GM19455 (cell line): Measurements from ENCODE around the gene TCF4.
A peak's percentile ranks its signal among the peaks of the same experiment; 100 is the strongest.

Source experiments
- ATAC-seq: cut with Tn5 transposase; IDR thresholded peaks from one replicate; pipeline ENCODE4 v1.9.1; 2021; ENCODE audit not compliant: unreplicated experiment

Gene TCF4

DNA sequence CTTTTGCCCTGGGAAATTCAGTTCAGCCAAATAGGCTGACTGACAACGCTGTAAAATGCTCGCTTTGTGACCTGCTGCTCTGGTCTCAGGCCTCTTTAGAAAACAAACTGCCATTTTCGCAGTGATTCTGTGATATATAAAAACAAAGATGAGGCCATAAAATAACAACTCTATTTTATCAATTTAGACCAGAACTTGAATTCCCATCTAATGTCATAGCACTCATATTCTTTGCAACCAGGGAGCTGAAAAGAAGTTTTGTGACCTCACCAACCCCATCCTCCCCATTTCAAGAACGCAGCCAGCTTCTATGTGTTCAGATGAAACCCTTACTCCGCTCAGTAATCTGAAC, 40.3 kb downstream of the TCF4 start:
- no peak for ATAC-seq

DNA sequence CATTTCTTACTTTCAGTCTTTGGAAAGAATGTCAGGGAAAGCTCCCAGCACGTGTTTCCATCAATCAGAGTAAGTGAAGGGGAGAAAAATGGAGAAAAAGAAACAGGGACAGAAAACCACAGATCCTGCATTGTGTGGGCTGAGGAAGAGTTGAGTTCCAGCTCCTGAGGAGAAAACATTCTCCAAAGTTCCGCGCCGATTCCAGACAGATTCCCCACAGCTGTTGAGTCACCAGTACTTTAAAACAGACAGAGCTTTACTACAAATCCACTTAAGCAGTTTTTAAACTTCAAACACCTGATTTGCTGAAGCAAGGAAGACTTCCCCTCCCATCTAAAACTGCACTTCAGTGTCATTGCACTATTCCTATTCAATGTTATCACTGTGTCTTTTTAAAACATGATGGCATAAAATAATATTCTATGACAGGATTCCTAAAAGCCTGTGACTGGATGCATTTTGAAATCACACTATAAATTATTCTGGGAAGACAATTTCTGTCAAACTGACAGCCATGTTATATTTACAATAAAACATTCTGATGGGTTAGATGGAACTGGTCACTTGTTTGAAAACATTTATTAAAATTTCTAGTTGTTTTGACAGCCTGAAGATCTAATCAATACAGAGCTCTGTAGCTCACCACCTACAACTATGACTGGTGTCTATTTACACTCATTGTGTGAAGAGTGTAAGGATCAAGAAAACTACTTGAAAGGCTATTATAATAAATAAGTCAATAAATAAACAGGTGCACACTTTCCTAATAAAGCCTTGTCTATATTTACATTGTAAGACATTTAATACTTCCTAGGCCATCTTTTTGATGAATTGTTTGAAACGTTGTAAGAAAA, 40.9 kb downstream of the TCF4 start:
- no peak for ATAC-seq

DNA sequence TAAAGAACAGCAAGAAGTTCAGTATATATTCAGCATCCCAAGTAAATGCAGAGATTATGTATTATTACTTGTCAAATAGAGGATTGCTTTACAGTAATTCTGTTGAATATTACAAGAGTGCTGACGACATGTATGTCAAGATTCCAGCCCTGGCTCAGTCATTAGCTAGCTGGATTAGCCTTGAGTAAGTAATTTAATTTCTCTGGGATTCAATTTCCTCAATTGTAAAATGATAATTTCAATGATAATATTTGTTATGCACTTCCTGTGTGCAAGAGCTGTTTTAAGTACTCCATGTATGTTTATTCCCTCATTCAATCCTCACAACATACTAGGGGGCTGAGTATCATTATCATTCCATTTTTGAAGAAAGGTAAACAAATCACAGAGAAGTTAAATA, 44.0 kb downstream of the TCF4 start:
- no peak for ATAC-seq

DNA sequence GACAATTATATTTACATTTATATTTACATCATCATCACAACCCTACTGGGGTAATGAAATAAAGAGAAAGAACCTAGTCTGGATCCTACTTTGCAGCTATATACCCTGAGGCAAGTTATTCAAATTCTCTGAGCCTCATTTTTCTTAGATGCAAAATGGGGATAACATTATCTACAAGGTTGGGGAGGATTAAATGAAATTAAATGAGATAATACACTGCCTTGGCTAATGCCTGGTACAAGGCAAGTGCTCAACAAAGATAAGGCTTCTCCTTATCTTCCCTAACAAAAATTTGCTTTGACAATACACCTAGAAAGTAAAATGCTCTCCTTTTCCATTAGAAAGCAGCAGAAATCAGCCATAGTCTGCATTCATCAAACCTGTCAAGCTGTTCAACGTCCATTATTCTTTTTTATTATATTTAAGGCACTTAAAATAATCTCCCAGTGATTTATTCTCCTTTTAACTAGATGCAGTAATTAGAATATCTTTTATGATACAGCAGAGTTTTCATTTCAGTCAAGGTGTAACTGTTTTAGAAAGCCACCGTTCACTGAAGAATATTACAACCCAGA, 44.8 kb downstream of the TCF4 start:
- no peak for ATAC-seq

DNA sequence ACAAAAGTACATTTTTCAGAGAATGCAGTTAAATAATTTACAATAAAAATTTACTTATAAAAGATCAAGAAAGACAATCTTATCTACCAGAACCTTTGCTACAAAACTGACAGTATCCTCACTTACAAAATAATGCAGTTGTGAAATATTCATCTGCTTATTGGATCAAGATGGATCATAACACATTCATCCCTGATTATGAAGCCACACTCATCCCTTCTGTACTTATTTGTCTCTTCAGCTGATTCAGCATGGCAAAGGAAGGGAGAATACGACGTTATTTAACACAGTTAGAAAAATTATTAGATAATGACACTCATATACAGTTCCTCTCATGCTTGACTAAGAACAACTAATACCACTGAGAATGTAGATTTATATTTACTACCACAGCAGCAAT, 46.4 kb downstream of the TCF4 start:
- no peak for ATAC-seq

DNA sequence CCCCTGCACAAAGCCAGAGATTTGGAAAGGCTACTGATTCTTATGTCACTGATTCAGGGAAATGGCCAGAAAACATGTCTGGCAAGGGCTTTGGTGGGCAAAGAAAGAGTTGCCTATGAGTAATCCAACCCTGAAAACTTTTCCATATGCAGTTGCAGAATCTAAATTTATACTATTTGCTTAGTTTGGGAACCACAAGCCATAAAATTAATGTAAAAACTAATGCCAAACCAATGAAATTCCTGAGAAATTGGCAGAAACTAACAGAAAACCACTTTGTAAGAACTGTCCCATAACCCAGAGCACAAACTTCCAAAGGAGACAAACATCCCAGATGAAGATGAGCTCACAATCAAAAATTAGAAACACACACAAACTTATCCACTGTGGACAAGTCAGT, 48.8 kb downstream of the TCF4 start:
- ATAC-seq: no peak

DNA sequence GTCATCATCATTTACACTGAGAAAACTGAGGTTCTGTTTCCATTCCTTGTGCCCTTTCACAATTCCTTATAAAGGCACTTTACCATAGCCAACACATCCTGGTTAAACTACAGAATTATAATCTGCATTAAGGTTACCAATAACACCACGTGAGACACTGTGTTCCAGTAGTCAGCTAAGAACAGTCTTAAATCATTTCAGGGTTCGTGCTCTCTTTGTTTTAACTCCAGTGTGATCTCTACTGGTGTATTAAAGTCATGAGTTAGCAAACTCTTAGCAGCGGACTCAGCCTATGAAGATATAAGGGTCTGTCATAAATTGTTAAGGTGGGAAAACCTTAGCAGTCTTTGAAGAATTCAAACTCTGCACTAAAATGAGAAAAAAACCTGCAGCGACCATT, 53.0 kb downstream of the TCF4 start:
- no peak for ATAC-seq

DNA sequence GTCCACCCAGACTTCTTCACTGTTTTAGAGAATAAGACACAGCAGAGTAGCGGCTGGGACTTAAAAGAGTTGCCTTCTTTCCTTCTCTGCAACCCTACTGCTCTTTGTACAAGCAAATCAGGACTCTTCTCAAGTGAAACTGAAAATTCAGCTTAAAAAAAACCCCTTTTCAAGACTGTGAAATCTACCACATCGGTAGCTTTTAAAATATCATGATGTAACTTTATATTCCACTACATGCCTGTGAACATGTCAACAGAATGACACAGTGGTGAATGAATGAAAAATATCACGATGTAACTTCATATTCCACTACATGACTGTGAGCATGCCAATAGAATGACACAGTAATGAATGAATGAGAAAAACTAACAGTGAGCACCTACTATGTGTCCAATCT, 53.4 kb downstream of the TCF4 start:
- ATAC-seq: no peak

DNA sequence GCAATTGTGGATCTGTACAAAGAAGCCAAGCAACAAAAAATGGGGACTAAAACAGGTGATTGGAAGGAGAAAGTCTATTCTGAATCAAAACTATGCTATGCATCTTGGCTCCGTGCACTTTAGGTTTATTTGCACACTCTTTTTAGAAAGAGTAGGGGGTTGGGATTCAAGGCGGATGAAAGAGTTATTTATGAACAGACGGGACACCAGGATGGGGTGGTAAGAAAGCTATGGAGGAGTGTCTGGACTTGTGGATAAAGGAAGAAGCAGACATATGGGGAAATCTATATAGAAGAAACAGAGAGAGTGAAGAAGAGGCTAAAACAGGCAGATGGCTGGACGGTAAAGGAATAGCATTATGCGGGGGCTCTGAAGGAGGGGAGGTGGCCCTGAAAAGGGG, 57.8 kb downstream of the TCF4 start:
- ATAC-seq: no peak

DNA sequence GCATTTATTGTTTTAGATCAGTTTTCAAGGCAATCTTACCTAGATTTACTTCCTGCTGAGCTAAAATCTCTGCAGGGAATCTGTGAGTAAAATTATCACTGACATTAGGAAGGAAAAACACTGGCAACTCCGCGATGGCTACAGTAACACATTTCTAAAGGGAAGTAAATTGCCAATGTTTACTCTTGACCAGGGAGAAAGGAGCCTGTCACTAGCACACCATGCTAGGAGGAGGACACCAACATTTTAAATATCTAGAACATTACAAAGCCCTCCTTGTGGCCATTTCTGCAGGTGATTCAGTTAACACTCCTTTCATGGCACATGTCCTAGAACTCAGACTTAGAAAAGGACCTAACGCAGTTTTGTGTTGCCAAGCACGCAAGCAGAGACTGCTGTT, 58.4 kb downstream of the TCF4 start:
- no peak for ATAC-seq

DNA sequence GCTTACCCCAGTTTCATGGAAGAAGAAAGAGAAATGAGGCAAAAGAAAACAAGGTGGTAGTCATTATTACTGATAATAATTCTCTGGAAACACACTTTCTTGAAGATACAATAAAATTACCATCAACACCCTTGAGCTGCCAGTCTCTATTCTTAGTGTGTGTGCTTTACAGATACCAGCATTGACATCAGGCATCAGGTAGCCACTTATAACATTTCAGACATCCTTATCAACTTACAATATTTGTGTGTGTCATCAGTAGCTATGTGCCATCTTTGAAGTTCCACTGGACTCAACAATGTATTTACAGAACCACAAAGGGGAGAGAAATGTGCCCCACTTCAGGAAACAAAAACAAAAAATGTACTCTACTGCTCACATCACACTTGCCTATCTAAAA, 62.1 kb downstream of the TCF4 start:
- no peak for ATAC-seq

DNA sequence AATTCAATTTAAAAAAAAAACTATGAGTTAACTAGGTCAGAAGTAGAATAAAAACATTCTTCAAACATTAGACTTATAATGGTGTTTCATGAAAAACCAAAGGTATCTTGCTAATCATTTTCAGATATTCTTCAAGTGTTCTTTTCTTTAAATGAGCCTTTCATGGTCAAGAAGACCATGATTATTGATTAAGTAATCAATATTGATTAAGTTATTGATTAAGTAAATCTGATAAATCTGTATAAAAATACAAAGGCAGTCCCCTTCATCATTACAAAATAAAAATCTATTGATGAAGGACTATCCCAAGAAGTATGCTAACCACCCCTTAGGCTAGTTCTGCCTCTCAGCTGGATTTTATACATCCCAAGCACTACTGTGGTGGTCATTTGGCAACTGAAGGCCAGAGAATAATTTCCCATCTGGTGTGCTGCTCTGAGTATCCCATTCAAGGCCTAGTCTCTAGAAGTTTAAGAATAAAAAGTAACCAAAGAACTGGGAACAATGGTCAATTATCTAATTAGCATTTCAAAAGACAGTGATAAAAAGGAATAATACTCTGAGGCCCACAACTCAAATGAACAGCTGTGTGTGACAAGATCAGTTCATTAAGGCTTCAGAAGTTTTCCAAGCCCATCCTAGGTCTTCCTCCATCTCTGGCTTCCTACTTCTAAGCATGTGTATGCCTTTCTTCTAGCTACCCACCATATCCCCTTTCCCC, 63.5 kb downstream of the TCF4 start:
- ATAC-seq: no peak

DNA sequence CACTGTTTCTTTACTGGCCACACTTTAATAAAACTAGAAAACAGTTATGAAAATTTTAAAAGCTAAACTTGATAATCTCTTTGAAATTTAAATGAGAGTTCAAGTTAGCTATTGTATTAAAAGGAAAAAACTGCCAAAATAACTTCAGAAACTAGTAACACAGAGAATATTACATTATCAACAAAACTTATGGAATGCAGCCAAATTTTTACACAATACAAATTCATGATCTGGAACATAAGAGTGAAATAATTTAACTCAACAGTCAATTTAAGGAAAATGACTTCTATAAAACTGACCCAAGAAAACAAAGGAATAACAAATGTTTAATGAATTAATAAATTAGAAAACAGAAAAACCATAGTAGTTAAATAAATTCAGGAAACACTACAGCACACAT, 65.0 kb downstream of the TCF4 start:
- no peak for ATAC-seq

DNA sequence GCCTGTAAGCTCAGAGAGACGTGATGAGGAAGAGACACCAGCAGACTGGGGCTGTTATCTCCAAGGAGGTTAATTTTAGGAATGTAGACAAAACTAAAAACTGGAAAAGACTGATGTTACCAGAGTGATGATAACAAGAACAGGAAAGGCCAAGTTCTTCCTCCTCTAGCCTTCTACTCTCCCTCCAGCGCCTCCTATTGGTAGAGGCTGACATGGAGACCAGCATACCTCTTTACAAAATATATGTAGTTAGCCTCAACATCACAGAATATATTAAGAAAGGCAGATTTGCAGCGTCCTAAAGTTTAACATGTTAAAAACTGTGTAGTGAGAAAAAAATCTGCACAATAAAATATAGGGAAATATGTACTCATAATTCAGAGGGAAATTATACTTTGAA, 66.0 kb downstream of the TCF4 start:
- peak; percentile 63 for ATAC-seq

DNA sequence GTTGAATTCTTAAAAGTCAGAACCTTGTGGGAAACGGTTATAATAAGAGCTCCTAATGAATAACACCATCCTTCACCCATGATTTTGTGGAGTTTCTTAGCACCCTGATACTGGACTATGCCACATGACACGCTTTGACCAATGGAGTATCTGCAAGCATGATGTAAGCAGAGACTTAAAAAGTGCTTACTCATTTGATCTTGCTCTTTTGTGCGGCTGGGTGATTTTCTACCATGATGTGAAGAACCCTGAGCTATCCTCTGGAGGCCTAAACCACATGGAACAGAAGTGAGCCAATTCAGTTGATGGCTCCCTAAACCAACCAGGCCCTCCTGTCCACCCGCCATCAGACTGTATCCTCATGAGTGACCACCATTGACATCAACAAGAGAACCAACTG, 70.9 kb downstream of the TCF4 start:
- ATAC-seq: no peak

DNA sequence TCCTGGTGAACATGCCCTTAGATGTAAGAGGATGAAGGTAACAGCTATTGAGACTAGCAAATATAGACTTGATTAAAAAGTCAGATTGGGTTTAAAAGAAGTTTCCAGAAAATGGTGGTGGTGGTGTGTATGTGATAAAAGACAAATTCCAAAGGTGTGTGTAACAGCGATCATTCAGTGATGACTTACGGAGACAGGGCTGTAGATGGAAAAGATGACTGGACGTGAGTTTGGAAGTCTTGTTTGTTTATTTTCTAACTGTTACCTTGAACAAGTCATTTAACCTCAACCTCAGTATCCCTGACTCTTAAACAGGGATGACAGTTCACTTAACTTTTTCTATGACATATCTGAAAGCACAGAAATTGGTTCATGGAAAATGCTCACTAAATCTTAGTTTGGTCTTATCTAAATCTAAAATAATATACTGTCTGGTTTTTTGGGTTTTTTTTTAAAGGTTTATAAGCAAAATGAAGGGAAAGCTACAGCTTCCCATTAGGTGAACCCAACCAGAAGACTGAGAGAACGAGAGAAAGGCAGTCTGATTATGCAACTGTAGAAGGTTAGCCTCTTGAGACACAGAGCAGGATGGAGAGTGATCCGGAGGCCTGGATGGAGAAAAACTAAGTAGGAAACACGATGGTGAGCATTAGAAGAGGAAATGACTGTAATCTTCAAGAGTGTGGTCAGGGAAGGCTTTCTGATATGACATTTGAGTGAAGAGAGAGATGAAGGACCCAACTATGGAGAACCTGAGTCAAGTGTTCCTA, 71.9 kb downstream of the TCF4 start:
- ATAC-seq: no peak

DNA sequence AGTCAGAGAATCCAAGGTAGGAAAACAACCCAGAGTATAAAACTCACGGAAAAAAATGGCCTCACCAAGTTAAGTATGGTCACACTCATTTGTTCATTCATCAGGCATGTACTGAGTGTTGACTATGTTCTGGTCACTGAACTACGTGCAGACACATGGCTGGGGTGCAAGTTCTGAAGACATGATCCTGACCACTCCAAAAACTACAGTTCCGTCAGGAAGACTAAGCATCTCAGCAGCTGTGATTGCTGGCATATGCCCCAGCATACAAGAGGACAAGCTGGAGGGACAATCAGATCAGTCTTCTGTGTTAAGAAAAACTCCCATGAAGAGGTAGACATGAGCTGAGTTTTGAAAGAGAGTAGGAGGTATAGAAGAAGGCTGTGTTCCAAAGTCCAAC, 72.8 kb downstream of the TCF4 start:
- no peak for ATAC-seq

DNA sequence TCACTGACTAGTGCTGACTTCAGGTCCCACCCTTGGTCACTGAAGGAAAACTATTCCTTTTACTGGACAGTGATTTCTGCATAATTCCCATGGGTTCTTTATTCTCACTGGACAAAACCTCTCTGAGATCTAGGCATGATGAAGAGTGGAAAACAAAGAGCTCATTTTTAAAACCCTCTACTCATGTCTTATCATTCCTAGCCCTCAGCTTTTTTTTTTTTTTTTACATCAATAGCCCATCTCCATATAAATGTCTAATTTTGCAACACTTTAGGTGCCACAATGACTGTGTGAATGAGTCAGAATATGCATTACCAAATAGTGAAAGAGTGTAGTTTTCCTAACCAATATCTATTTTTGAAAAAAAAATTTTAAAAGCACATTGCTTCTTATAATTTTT, 74.8 kb downstream of the TCF4 start:
- ATAC-seq: no peak

DNA sequence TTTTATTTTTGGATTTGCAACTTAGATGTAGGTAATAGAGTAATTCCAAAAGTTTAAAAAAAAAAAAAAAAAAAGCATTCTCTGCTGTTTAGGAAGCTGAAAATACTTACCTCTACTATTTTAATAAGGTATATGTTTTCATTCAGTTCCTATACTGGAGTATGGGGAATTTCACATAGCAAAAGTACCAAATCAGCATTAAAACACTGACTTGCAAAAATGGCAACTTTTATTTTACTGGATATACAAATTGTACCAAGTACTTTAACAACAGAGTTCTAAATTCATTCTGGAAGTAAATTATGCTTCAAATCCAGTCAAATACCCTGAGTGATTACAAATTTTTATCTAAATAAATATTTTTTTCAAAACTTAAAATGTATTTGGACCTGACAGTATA, 76.7 kb downstream of the TCF4 start:
- ATAC-seq: no peak

DNA sequence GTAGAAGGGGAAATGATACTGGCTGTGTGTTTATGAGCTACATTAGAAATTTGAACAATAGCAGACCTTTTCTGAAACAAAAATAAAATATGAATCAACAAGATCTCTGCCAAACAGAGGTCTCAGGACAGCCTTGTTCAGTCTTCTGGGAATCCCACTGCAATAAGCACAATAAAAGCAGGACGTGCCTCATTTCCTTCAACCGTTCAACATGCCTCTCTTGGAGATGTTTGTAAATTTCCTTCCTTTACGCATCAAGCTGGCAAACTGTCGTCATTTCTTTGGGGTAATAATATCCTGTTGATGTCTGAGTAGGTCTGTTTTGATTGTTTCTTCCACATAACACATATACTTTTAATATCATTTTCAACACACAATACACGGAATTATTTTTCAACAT, 77.2 kb downstream of the TCF4 start:
- ATAC-seq: no peak

DNA sequence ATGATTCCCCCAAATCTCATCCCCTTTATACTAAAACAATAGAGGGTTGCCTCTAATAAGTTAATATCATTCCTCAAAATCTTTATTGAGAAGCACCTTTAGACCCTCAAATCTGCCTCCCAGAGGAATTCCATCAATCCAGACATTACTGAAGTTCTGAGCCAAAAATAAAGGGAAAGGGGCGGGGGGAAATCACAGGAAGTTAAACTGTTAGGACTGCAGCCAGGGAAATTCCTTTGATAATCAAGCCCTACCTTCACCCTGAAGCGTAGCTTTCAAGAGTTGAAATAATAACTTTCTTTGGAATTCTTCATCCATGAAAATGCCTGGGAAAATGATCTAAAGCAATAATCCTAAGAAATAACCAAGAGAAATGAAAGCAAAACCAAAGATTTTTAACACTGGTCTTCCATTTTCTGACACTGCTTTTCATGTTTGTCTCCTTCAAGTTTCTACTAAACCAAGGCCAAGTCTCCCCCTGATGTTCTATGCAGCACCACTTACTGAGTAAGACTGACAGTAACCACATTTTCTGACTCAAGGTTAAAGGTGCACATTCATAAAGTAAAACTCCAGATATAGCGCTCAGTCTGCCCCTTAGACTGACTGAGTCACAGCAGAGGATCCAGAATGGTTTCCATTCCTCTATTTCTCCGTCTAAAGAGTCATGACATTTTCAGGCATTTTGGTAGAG, 78.2 kb downstream of the TCF4 start:
- no peak for ATAC-seq
